Esophagus squamous epithelium (tissue), 5 donors: ENCODE data around the gene ARPC5. TPM values are rescaled to one million over a fixed set of nuclear protein-coding genes. Genes with fewer than 3 reads are reported as not detected.

Experiments
- DNase-seq: peaks from one replicate; lab custom pipeline; 2025; lab: John Stamatoyannopoulos, UW
- H3K27ac ChIP-seq, 4 donors: fragments of 200-600 bp; sonication (generic); one replicate each; pipeline ENCODE4 v1.5.1; 2016 to 2019; ENCODE audit warnings: mild to moderate bottlenecking in 1 of 4
- H3K27me3 ChIP-seq, 4 donors: fragments of 200-600 bp; sonication (generic); 1 replicate in 3 of 4; 2 replicates in 1 of 4; pipeline versions ENCODE4 v1.5.1 to v1.6.0; 2017 to 2021; ENCODE audit warnings: antibody characterized with exemption in 1 of 4
- H3K36me3 ChIP-seq, 3 donors: fragments of 200-600 bp; sonication (generic); one replicate each; pipeline ENCODE4 v1.5.1; 2016 to 2019
- H3K4me1 ChIP-seq, 3 donors: fragments of 200-600 bp; sonication (generic); one replicate each; pipeline ENCODE4 v1.5.1; 2017 to 2019
- H3K4me3 ChIP-seq, 4 donors: fragments of 200-600 bp; sonication (generic); 1 replicate in 3 of 4; 2 replicates in 1 of 4; pipeline ENCODE4 v1.5.1; 2016 to 2019; ENCODE audit warnings: mild to moderate bottlenecking in 2 of 4, moderate library complexity in 1 of 4
- H3K9me3 ChIP-seq, 3 donors: fragments of 200-600 bp; sonication (generic); one replicate each; pipeline ENCODE4 v1.5.1; 2016 to 2019
- POLR2A ChIP-seq, 4 donors: fragments of 450-650 bp; IDR thresholded peaks; one replicate each; pipeline ENCODE4 v1.6.1; 2017; ENCODE audit warnings: antibody characterized with exemption in 4 of 4, mild to moderate bottlenecking in 4 of 4, moderate library complexity in 3 of 4
- WGBS, 2 donors: methylation state at CpG; one replicate each; pipeline ENCODE4 v1.1.5; 2018; 5-methylcytosine and 5-hydroxymethylcytosine counted together
- intact Hi-C: fragments of 100-400 bp; cut with DNase I; formaldehyde crosslinking; loops from one replicate; pipeline ENCODE4 v1.15.0; 2022
- total RNA-seq, 4 donors: library from RNA; depleted of rRNA; stranded (reverse); fragments of >200 nt; gene quantifications; one replicate each; pipeline ENCODE4 v1.1.0, GENCODE V29; 2016
- TF ChIP-seq, protein P1 (sequence below), 6 experiments: fragments of 450-650 bp in 4 of 6; fragments of 200-600 bp in 2 of 6; sonication (generic) in 2 of 6; IDR thresholded peaks; one replicate each; pipeline ENCODE4 v1.5.1; 2016 to 2019; ENCODE audit warnings: antibody characterized with exemption in 6 of 6, mild to moderate bottlenecking in 4 of 6, moderate library complexity in 4 of 6
- donor health status: DM: yes; HTN: yes; CAD: no.

ARPC5 gene
- total RNA-seq, 4 donors from 2014 or later, result 90.2 to 136 (median 102) TPM

DNA sequence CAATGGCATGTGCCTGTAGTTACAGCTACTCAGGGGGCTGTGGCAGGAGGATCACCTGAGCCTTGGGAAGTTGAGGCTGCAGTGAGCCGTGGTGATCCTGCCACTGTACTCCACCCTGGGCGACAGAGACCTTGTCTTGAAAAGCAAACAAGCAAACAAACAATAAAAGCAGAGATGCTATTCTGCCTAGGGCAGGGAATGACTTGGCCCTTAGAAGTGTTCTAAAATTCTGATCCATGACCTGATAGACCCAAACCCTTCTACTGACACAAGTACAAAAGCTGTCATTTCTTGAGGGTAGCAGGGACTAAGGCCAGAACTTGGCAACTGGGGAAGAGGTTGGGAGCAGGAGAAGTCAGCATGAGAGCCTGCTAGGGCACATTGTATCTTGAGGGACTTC, 29.7 kb downstream of the ARPC5 start:
- WGBS, 2 donors, result 92 to 100% methylated on average over 2 of the region's 2 CpGs
- Histone ChIP-seq H3K27me3 (no peaks in the 10 kb centered on the region), H3K36me3 (no peaks in the 10 kb centered on the region), H3K27ac (no peak overlapping the region), H3K4me1 (peaks cover 0 to 28% (median 18%) of the 10 kb centered on the region in 3 donors), H3K9me3 (no peaks in the 10 kb centered on the region), H3K4me3 (no peak overlapping the region)
- intact Hi-C loops, result no loop called here
- DNase-seq, result no peak
- no peak for TF ChIP-seq POLR2A (IDR thresholded peaks at IDR 0.05)
- TF ChIP-seq, protein P1, sequence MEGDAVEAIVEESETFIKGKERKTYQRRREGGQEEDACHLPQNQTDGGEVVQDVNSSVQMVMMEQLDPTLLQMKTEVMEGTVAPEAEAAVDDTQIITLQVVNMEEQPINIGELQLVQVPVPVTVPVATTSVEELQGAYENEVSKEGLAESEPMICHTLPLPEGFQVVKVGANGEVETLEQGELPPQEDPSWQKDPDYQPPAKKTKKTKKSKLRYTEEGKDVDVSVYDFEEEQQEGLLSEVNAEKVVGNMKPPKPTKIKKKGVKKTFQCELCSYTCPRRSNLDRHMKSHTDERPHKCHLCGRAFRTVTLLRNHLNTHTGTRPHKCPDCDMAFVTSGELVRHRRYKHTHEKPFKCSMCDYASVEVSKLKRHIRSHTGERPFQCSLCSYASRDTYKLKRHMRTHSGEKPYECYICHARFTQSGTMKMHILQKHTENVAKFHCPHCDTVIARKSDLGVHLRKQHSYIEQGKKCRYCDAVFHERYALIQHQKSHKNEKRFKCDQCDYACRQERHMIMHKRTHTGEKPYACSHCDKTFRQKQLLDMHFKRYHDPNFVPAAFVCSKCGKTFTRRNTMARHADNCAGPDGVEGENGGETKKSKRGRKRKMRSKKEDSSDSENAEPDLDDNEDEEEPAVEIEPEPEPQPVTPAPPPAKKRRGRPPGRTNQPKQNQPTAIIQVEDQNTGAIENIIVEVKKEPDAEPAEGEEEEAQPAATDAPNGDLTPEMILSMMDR (IDR thresholded peaks at IDR 0.05), result no peak

DNA sequence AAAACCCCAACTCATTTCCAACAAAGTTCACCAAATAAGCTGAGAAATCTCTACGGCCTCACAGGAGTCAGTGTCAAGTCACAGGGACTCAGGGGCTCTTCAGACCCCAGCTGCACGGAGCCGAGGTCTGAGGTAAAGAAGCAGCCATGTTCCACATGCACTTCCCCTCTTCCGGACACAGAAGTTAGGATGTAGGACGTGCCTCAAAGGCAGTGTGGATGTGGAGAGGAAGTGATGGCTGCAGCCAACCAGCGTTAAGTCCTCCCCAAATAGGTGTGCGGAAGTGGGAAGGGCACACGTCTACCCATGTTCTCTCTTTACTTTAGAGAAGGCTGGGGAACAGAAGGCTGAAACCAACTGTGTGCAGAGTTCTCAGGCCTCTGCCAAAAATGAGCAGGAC, 30.8 kb downstream of the ARPC5 start:
- no peaks in the 10 kb centered on the region for H3K36me3 ChIP-seq
- H3K27me3 ChIP-seq, result no peaks in the 10 kb centered on the region
- 73 to 91% methylated on average over 2 to 8 of the region's 8 CpGs for WGBS, 2 donors
- no peak for TF ChIP-seq POLR2A (IDR thresholded peaks at IDR 0.05)
- TF ChIP-seq, protein P1 (IDR thresholded peaks at IDR 0.05), result no peak
- peaks cover 0 to 26% (median 17%) of the 10 kb centered on the region in 3 donors for H3K4me1 ChIP-seq
- intact Hi-C loops, result no loop called here
- no peak for DNase-seq
- H3K4me3 ChIP-seq, result no peak overlapping the region
- no peaks in the 10 kb centered on the region for H3K9me3 ChIP-seq
- peak overlapping the region in 2 of 4 donors; percentile 14 to 71 for H3K27ac ChIP-seq

DNA sequence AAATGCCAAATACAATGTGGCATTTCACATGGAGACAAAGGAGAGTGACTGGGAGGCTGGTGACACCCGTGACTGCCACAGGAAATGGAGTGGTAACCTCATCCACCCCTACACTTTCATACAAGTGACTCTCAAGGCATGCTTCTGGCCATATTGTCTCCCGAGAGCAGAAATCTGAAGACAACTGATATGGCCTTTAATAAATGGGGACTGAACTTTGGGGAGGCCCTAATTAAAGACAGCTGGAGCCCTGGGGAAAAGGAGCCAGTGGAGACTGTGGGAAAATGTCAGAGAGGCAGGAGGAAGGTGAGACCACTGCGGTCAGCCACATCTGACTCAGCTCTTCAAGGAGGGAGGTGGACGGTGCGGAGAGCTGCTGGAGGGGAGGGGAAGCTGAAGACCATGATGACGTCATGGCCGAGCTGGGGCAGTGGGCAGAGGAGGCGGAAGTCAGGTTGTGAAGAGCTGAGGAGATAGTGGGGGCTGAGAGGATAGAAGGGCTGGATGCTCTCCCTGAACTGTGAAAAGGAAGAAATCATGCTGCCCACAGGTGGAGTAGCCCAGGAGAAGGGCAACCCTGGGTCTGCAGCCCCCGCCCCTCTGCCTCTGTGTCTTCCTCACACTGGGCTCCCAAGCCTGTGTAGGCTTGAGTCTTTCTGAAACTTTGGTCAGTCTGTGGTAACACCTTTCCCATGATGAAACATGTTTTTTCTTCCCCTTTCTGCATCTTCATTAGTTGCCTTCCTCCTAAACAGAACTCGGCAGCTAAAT, 31.4 kb downstream of the ARPC5 start:
- peaks cover 0 to 20% (median 11%) of the 10 kb centered on the region in 3 donors for H3K4me1 ChIP-seq
- WGBS, 2 donors, result 73 to 75% methylated on average over 10 of the region's 10 CpGs
- H3K36me3 ChIP-seq, result no peaks in the 10 kb centered on the region
- H3K9me3 ChIP-seq, result no peaks in the 10 kb centered on the region
- TF ChIP-seq, protein P1 (IDR thresholded peaks at IDR 0.05), result no peak
- TF ChIP-seq POLR2A (IDR thresholded peaks at IDR 0.05), result no peak
- DNase-seq, result no peak
- no peak overlapping the region for H3K4me3 ChIP-seq
- H3K27me3 ChIP-seq, result no peaks in the 10 kb centered on the region
- peak overlapping the region in 2 of 4 donors; percentile 14 to 71 for H3K27ac ChIP-seq
- intact Hi-C loops, result no loop called here

DNA sequence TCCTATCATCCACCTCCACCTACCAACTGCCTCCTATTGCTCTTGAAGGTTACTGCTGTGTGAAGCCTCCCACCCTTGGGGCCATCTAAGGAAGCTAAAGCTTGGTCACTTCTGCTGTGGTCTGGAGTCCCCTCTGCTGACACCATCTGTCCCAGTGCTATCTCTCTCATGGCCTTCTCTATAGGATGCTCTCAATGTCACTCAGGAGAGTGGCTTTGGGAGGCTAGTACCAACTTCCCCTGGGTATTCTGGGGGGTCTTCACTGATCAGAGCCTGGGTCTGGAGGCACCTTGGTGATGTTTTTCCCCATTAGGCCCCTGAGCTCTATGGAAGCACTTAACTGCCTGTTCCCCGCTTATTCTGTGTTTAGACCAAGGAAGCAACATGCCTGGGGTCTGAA, 33.1 kb downstream of the ARPC5 start:
- 100% methylated on average over 1 of the region's 1 CpG for WGBS, 2 donors
- H3K27ac ChIP-seq, result no peak overlapping the region
- no peaks in the 10 kb centered on the region for H3K27me3 ChIP-seq
- DNase-seq, result no peak
- intact Hi-C loops, result no loop called here
- no peaks in the 10 kb centered on the region for H3K36me3 ChIP-seq
- H3K9me3 ChIP-seq, result no peaks in the 10 kb centered on the region
- H3K4me1 ChIP-seq, result peaks cover 0 to 24% (median 7%) of the 10 kb centered on the region in 3 donors
- no peak overlapping the region for H3K4me3 ChIP-seq
- TF ChIP-seq, protein P1 (IDR thresholded peaks at IDR 0.05), result no peak
- no peak for TF ChIP-seq POLR2A (IDR thresholded peaks at IDR 0.05)

DNA sequence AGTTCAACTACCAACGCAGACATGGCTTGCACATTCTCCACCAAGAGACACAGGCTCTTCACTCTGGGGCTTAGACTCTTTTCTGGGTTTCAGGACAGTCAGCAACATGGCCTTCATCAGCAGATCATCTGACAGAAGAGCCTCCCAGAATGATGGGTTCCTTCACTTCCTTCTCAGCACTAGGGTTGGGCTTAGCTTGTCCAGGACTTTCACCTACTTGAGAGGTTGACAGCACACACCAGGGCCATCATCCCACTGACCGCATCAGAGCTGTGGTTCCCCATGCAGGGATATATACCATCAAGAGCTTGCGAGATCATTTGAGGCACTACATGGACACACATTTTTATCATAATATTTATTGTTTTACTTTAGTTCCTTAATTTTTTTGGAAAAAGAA, 34.9 kb downstream of the ARPC5 start:
- Histone ChIP-seq H3K4me1 (peaks cover 0 to 24% (median 7%) of the 10 kb centered on the region in 3 donors), H3K4me3 (no peak overlapping the region), H3K27ac (peak overlapping the region; percentile 29 to 52 (median 37)), H3K9me3 (no peaks in the 10 kb centered on the region), H3K27me3 (no peaks in the 10 kb centered on the region), H3K36me3 (no peaks in the 10 kb centered on the region)
- 60 to 72% methylated on average over 3 of the region's 3 CpGs for WGBS, 2 donors
- no peak for DNase-seq
- TF ChIP-seq, protein P1 (IDR thresholded peaks at IDR 0.05), result no peak
- TF ChIP-seq POLR2A (IDR thresholded peaks at IDR 0.05), result no peak
- intact Hi-C loops, result no loop called here
